H1 (cell line): ENCODE results near the gene SLC44A5. TPM values are rescaled to one million over a fixed set of nuclear protein-coding genes. Genes with fewer than 3 reads are reported as not detected.

Experiments used
- BRCA1 ChIP-seq: IDR thresholded peaks from 2 replicates; pipeline ENCODE4 v1.6.1; 2012; ENCODE audit warnings: low read depth, low read length, improper control_type of control experiment
- polyA plus RNA-seq, 7 experiments: library from polyadenylated mRNA; depleted of rRNA in 3 of 7; stranded (reverse) in 5 of 7; unstranded in 2 of 7; fragments of >200 nt in 5 of 7; fragments of 200-250 nt in 2 of 7; gene quantifications; 1 replicate in 5 of 7; 2 replicates in 1 of 7; 4 replicates in 1 of 7; pipeline versions ENCODE4 v1.2.1 to v1.2.3, GENCODE V29; 2011 to 2013; ENCODE audit warnings: missing spikeins in 2 of 7, mixed read lengths in 2 of 7
- total RNA-seq: library from RNA; stranded (reverse); fragmentation: NEBNext Ultra II Directional; extraction: Animal tissue kit (Norgen Biotek cat#: 25700); gene quantifications from 2 replicates; pipeline ENCODE4 v1.2.1, GENCODE V29; 2021
- TF ChIP-seq, protein P1 (sequence below): IDR thresholded peaks from 2 replicates; pipeline ENCODE4 v1.6.1; 2011; ENCODE audit warnings: low read depth, mild to moderate bottlenecking, low read length; ENCODE audit not compliant: insufficient read depth

Gene SLC44A5
- total and polyA plus RNA-seq, 2 of the 8 experiments (the other 6 are each of a cell fraction or from before 2014, with no cell fraction given), result 1.8 to 3.3 TPM

DNA sequence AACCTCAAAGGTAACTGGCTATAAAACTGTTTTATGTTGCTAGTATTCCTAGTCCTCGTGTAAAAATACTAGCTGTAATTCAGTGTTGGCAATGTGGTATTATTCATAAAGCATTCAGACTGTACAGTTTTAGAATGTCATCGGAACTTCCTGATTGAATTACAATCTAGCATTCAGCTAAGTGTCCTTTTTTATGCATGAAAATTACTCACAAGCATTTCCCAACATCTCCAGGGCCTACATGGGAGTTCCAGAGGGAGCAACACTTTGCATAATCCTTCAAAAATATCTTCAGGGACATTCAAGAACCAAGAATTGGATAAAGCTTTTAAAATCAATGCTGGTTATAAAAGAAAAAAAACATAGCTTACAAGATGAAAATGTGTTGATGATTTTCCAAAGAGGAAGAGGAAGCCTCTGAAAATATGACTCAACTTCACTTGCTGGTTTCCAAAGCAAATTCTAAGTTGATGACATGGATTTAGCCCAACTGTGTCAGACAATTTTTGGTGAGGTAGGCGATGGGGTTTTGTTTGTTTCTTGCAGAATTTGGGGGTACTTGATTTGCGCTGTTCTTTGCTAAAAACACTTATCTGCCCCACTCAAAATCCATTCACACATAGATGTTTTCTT is 137.8 kb downstream of the SLC44A5 start (continued):
- TF ChIP-seq, protein P1, sequence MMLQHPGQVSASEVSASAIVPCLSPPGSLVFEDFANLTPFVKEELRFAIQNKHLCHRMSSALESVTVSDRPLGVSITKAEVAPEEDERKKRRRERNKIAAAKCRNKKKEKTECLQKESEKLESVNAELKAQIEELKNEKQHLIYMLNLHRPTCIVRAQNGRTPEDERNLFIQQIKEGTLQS, result no peak
- TF ChIP-seq BRCA1, result no peak
